Measurements from ENCODE around the gene WFDC5.
"Not testable (repeated sequence)": the region's sequence is repeated elsewhere in the genome, so short reads cannot be mapped to it uniquely, and the experiment has no call there.

Gene WFDC5

GRCh38 chr20:45087097-45087790, 27.7 kb downstream of the WFDC5 start:
- no peak for DNase-seq

GRCh38 chr20:45085867-45086266, 29.1 kb downstream of the WFDC5 start:
- no peak for DNase-seq

GRCh38 chr20:45085289-45085688, 29.7 kb downstream of the WFDC5 start:
- no peak for DNase-seq

GRCh38 chr20:45083127-45083526, 31.8 kb downstream of the WFDC5 start:
- DNase-seq: no peak

GRCh38 chr20:45082468-45082867, 32.5 kb downstream of the WFDC5 start:
- DNase-seq: no peak

GRCh38 chr20:45080867-45081624, 33.9 kb downstream of the WFDC5 start:
- DNase-seq: no peak

- no peak for DNase-seq
Observed at GRCh38 chr20:45077559-45077958, 37.4 kb downstream of the WFDC5 start.

- DNase-seq: no peak
Observed at GRCh38 chr20:45073221-45073620, 41.8 kb downstream of the WFDC5 start.

- no peak for DNase-seq
Observed at GRCh38 chr20:45072066-45072465, 42.9 kb downstream of the WFDC5 start.

- no peak for DNase-seq
Observed at GRCh38 chr20:45070932-45071632, 43.9 kb downstream of the WFDC5 start.

- DNase-seq: no peak
Observed at GRCh38 chr20:45069261-45069660, 45.7 kb downstream of the WFDC5 start.

GRCh38 chr20:45067558-45067957, 47.4 kb downstream of the WFDC5 start:
- DNase-seq: no peak

GRCh38 chr20:45067087-45067486, 47.9 kb downstream of the WFDC5 start:
- DNase-seq: no peak

- DNase-seq: no peak
Observed at GRCh38 chr20:45066372-45066771, 48.6 kb downstream of the WFDC5 start.

GRCh38 chr20:45064812-45065211, 50.2 kb downstream of the WFDC5 start:
- no peak for DNase-seq

GRCh38 chr20:45063107-45063506, 51.9 kb downstream of the WFDC5 start:
- DNase-seq: not testable (repeated sequence)

- DNase-seq: no peak
Observed at GRCh38 chr20:45061244-45061643, 53.7 kb downstream of the WFDC5 start.

- DNase-seq: no peak
Observed at GRCh38 chr20:45060294-45060693, 54.7 kb downstream of the WFDC5 start.

Data from CD4-positive, alpha-beta T cell treated with Interleukin-1 beta for 1 hour (primary cell).